WTC11 (cell line): ENCODE measurements around the gene CCDC85A.

ENCODE experiments used
- HMGA2 ChIP-seq: fragments of 250-450 bp; sonication (Bioruptor Pico); IDR thresholded peaks from 2 replicates; pipeline ENCODE4 v1.4.0; 2021; ENCODE audit warnings: mild to moderate bottlenecking, moderate library complexity
- NFATC4 ChIP-seq: fragments of 250-450 bp; sonication (Bioruptor Pico); IDR thresholded peaks from 2 replicates; pipeline ENCODE4 v1.9.0; 2021; ENCODE audit warnings: mild to moderate bottlenecking
- NFYB ChIP-seq: sonication (generic); formaldehyde crosslinking; conservative IDR thresholded peaks from 2 replicates; pipeline ENCODE4 v1.8.0; 2022; ENCODE audit warnings: low read depth, missing genetic modification reagents
- SP1 ChIP-seq: sonication (generic); formaldehyde crosslinking; conservative IDR thresholded peaks from 2 replicates; pipeline ENCODE4 v1.8.1; 2022; ENCODE audit warnings: missing genetic modification reagents
- TCF7 ChIP-seq: sonication (generic); formaldehyde crosslinking; IDR thresholded peaks from 2 replicates; pipeline ENCODE4 v1.8.0; 2022; ENCODE audit warnings: mild to moderate bottlenecking, low read depth, missing genetic modification reagents, moderate library complexity
- ZNF138 ChIP-seq: sonication (generic); formaldehyde crosslinking; conservative IDR thresholded peaks from 2 replicates; pipeline ENCODE4 v1.8.1; 2022; ENCODE audit warnings: mild to moderate bottlenecking, moderate library complexity, missing genetic modification reagents
- ZNF232 ChIP-seq: sonication (generic); formaldehyde crosslinking; IDR thresholded peaks from 2 replicates; pipeline ENCODE4 v1.8.0; 2022; ENCODE audit warnings: mild to moderate bottlenecking, missing genetic modification reagents
- ZNF263 ChIP-seq: sonication (generic); formaldehyde crosslinking; IDR thresholded peaks from 2 replicates; pipeline ENCODE4 v1.8.1; 2022; ENCODE audit warnings: low read depth, mild to moderate bottlenecking, moderate library complexity, missing genetic modification reagents
- TF ChIP-seq, protein P1 (sequence below): sonication (generic); formaldehyde crosslinking; conservative IDR thresholded peaks from 2 replicates; pipeline ENCODE4 v1.8.1; 2022; ENCODE audit warnings: mild to moderate bottlenecking, missing genetic modification reagents
- TF ChIP-seq, protein P2 (sequence below): fragments of 200-600 bp; IDR thresholded peaks from 2 replicates; pipeline ENCODE4 v1.8.0; 2022; ENCODE audit warnings: antibody characterized with exemption

- TF ChIP-seq NFATC4 (CRISPR knock-in tag) = no peak
- TF ChIP-seq ZNF138 = no peak
- no peak for TF ChIP-seq SP1 (CRISPR knock-in tag)
- TF ChIP-seq, protein P1, sequence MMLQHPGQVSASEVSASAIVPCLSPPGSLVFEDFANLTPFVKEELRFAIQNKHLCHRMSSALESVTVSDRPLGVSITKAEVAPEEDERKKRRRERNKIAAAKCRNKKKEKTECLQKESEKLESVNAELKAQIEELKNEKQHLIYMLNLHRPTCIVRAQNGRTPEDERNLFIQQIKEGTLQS (CRISPR knock-in tag) = no peak
- TF ChIP-seq TCF7 = no peak
- TF ChIP-seq, protein P2, sequence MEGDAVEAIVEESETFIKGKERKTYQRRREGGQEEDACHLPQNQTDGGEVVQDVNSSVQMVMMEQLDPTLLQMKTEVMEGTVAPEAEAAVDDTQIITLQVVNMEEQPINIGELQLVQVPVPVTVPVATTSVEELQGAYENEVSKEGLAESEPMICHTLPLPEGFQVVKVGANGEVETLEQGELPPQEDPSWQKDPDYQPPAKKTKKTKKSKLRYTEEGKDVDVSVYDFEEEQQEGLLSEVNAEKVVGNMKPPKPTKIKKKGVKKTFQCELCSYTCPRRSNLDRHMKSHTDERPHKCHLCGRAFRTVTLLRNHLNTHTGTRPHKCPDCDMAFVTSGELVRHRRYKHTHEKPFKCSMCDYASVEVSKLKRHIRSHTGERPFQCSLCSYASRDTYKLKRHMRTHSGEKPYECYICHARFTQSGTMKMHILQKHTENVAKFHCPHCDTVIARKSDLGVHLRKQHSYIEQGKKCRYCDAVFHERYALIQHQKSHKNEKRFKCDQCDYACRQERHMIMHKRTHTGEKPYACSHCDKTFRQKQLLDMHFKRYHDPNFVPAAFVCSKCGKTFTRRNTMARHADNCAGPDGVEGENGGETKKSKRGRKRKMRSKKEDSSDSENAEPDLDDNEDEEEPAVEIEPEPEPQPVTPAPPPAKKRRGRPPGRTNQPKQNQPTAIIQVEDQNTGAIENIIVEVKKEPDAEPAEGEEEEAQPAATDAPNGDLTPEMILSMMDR = no peak
- no peak for TF ChIP-seq ZNF232
- TF ChIP-seq NFYB (CRISPR knock-in tag) = no peak
- TF ChIP-seq ZNF263 (CRISPR knock-in tag) = no peak
- TF ChIP-seq HMGA2 (CRISPR knock-in tag) = no peak
Measured at GRCh38 chr2:56410140-56410539, 226.3 kb downstream of the CCDC85A start.
